Brain microvascular endothelial cell (primary cell): ENCODE results near the gene NASP.

Experiments
- DNase-seq: peaks from one replicate; pipeline ENCODE4 v3.0.0-alpha.2; 2020
- H3K27ac ChIP-seq: fragments of 250-450 bp; sonication (Bioruptor Pico); 2 replicates; pipeline ENCODE4 v1.5.1; 2020; ENCODE audit warnings: mild to moderate bottlenecking, moderate library complexity
- H3K27me3 ChIP-seq: fragments of 250-450 bp; sonication (Bioruptor Pico); replicated peaks from 2 replicates; pipeline ENCODE4 v1.5.1; 2020; ENCODE audit warnings: mild to moderate bottlenecking
- H3K36me3 ChIP-seq: fragments of 250-450 bp; sonication (Bioruptor Pico); replicated peaks from 2 replicates; pipeline ENCODE4 v1.5.1; 2020; ENCODE audit warnings: mild to moderate bottlenecking
- H3K4me3 ChIP-seq: 2 replicates; pipeline ENCODE4 v1.5.1; 2011; ENCODE audit warnings: low read depth, mild to moderate bottlenecking, control low read depth, low read length, moderate library complexity
- in situ Hi-C: cut with HindIII; loops from 2 replicates; pipeline ENCODE4 v1.10.0; 2017; ENCODE audit warnings: low sequenced_read_pairs, low pct_ligation_motif_present
- TF ChIP-seq, protein P1 (sequence below): IDR thresholded peaks from 2 replicates; pipeline ENCODE4 v1.5.1; 2011; ENCODE audit warnings: low read depth, mild to moderate bottlenecking, moderate library complexity, low read length, control low read depth, inconsistent platforms; ENCODE audit errors: missing control alignments

NASP gene

DNA sequence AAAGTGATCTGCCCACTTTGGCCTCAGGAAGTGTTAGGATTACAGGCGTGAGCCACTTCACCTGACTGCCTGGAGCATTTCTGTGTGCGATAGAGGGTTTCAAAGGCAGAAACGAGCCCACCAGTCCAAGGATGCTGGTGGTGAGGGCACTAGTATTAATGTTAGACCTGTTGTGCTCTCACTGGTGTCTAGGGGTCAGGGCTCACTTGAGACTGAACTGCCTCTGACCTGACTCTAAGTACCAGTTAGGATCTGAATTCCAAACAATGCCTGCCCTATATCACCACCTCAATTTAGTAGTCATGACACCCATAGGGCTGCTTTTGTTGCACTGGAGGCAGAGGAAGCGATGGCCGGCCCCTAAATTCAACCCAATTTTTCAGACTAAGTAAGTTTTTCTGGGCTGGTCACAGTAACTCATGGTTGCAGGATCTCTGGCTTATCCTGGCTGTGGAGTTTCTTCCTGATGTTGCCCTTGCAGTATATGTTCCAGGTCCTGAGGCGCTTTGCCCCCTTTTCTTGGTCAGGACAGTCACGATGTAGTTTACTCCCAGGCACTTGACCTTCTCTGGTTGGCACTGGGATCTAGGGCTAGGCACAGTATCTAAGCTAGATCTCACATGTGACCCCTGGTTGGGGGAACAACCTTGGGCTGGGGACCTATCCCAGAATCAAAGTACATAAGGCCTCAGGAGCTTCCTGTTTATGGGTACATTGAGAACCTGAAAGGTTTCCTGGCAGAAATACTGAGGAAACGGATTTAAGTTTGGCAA is 35.5 kb downstream of the NASP start:
- Histone ChIP-seq H3K27me3 (no peaks in the 10 kb centered on the region), H3K27ac (no peak overlapping the region), H3K36me3 (peaks cover 44% of the 10 kb centered on the region), H3K4me3 (no peak overlapping the region)
- TF ChIP-seq, protein P1, sequence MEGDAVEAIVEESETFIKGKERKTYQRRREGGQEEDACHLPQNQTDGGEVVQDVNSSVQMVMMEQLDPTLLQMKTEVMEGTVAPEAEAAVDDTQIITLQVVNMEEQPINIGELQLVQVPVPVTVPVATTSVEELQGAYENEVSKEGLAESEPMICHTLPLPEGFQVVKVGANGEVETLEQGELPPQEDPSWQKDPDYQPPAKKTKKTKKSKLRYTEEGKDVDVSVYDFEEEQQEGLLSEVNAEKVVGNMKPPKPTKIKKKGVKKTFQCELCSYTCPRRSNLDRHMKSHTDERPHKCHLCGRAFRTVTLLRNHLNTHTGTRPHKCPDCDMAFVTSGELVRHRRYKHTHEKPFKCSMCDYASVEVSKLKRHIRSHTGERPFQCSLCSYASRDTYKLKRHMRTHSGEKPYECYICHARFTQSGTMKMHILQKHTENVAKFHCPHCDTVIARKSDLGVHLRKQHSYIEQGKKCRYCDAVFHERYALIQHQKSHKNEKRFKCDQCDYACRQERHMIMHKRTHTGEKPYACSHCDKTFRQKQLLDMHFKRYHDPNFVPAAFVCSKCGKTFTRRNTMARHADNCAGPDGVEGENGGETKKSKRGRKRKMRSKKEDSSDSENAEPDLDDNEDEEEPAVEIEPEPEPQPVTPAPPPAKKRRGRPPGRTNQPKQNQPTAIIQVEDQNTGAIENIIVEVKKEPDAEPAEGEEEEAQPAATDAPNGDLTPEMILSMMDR = no peak
- DNase-seq = no peak
- in situ Hi-C loops = no loop called here

DNA sequence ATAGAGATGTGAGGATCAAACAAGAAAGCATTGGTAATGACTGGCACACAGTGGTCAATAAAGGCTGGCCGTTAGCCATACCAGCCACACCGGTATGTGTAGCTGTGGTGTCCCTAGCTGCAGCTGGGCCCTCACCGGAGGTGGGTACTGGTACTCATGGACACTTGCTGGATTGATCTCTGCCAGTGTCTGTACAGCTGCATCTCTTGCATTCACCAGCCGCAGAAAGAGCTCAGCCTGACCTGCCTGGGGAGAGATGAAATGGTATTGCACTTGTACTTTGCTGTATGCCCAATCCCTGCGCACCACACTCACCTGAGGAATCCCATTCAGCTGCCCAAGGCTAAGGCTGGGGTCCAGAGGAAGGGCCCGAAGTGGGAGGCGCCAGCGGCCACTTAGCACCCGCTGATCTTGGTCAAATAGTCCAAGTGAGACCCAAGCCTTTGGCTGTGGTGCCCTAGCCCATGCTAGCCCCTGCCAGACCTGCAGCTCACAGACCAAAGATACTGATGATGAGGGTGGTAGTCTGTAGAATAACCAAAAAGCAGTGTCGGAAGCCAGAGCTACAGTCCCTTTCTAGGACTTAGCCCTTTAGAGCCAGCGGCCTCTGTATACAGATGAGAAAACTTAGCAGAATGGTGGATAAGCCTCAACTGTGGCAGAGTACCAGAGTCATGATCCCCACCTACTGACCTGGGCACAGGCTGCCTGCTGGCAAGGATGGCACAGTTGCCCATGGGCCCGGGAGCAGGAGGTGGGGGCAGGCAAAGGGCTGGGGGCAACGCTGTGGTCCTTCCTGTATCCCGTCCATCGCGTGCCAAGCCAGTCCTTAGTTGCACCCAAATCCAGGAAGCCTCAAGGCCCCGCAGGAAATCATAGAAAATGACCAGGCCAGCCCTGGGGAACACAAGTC is 37.0 kb downstream of the NASP start:
- Histone ChIP-seq H3K4me3 (no peak overlapping the region), H3K27me3 (no peaks in the 10 kb centered on the region), H3K36me3 (peaks cover 35% of the 10 kb centered on the region), H3K27ac (no peak overlapping the region)
- DNase-seq = no peak
- TF ChIP-seq, protein P1 = no peak
- in situ Hi-C loops = no loop called here

DNA sequence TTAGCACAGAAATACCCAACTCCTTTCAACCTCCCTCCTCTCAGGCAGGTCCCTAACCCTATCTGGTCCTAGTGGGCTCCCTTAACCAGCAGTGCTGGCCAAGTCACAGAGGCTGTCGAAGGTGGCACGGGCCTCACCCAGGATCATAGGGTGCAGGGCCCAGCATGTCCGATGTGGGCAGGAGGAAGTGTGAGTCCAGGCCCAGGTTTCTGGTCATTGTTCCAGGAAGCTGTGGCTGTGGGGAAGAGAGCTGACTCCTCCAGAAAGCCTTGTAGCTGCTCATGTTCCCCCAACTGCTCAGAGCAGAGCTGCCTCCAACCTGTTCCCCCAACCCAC is 37.6 kb downstream of the NASP start:
- peaks cover 32% of the 10 kb centered on the region for H3K36me3 ChIP-seq
- DNase-seq = no peak
- no peak overlapping the region for H3K4me3 ChIP-seq
- in situ Hi-C loops = no loop called here
- TF ChIP-seq, protein P1 = no peak
- no peaks in the 10 kb centered on the region for H3K27me3 ChIP-seq
- no peak overlapping the region for H3K27ac ChIP-seq

DNA sequence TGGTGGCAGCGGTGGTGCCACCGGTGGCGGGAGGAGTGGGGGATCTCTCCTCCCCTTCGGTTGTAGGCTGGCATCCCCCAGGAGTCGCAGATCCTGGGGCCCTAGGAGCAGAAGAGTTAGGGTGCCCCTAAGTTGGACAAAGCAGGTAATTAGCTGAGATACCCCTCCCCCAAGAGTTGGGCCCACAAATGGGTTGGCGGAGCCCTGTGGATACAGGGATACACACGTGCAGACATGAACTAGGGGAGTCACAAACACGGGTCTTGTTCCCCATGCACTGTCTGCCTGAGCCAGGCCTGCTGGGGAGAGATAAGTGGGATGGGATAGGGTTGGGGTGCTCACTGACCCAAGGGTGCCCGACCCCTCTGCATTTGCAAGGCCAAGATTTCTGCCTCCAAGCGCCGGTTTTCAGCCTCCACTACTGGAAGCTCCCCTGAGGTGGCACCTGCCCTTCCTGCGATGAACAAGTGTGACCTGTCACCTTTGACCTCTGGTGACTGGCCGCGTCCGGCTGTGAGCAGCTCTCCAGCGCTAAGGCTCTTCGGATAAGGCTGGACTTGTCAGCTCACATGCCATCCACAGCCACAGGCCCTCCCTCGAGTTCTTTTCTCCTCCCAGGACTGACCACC is 38.2 kb downstream of the NASP start:
- DNase-seq = no peak
- in situ Hi-C loops = no loop called here
- H3K27ac ChIP-seq = no peak overlapping the region
- no peaks in the 10 kb centered on the region for H3K27me3 ChIP-seq
- TF ChIP-seq, protein P1 = no peak
- H3K4me3 ChIP-seq = no peak overlapping the region
- H3K36me3 ChIP-seq = peaks cover 30% of the 10 kb centered on the region

- TF ChIP-seq, protein P1 = no peak
Observed at GRCh38 chr1:45622524-45623394, 38.9 kb downstream of the NASP start.

More at GRCh38 chr1:45622524-45623394, 38.9 kb downstream of the NASP start:
- H3K4me3 ChIP-seq = no peak overlapping the region
- H3K27ac ChIP-seq = no peak overlapping the region
- in situ Hi-C loops = no loop called here
- peaks cover 27% of the 10 kb centered on the region for H3K36me3 ChIP-seq
- no peaks in the 10 kb centered on the region for H3K27me3 ChIP-seq
- DNase-seq = no peak
